GM10266 (cell line): Measurements from ENCODE around the gene TMEM135.
"Not testable (repeated sequence)": the region's sequence is repeated elsewhere in the genome, so short reads cannot be mapped to it uniquely, and the experiment has no call there.

Experiments
- DNase-seq: peaks from one replicate; pipeline ENCODE4 v3.0.0; 2012; ENCODE audit errors: extremely low spot score
- CTCF ChIP-seq: IDR thresholded peaks from 2 replicates; pipeline ENCODE4 v1.5.1; 2012; ENCODE audit warnings: mild to moderate bottlenecking, low read depth; ENCODE audit not compliant: control insufficient read depth, insufficient read depth; ENCODE audit errors: missing control alignments

The TMEM135 gene

GRCh38 chr11:87142594-87142993 is 104.9 kb downstream of the TMEM135 start:
- TF ChIP-seq CTCF = no peak
- DNase-seq = no peak

GRCh38 chr11:87143641-87144040 is 105.9 kb downstream of the TMEM135 start:
- DNase-seq = no peak
- no peak for TF ChIP-seq CTCF

- DNase-seq = no peak
- TF ChIP-seq CTCF = no peak
Measured at GRCh38 chr11:87144252-87144651, 106.5 kb downstream of the TMEM135 start.

GRCh38 chr11:87148749-87149148 is 111.0 kb downstream of the TMEM135 start:
- DNase-seq = no peak
- TF ChIP-seq CTCF = no peak

GRCh38 chr11:87149782-87150181 is 112.0 kb downstream of the TMEM135 start:
- not testable (repeated sequence) for DNase-seq

GRCh38 chr11:87150936-87151335 is 113.2 kb downstream of the TMEM135 start:
- TF ChIP-seq CTCF = no peak
- no peak for DNase-seq

GRCh38 chr11:87154246-87154645 is 116.5 kb downstream of the TMEM135 start:
- TF ChIP-seq CTCF = no peak
- DNase-seq = no peak

GRCh38 chr11:87156970-87157369 is 119.2 kb downstream of the TMEM135 start:
- DNase-seq = no peak
- TF ChIP-seq CTCF = no peak

GRCh38 chr11:87169076-87169475 is 131.3 kb downstream of the TMEM135 start:
- not testable (repeated sequence) for DNase-seq
